ENCODE data around the gene LONP2.
"Not testable (repeated sequence)": the region's sequence is repeated elsewhere in the genome, so short reads cannot be mapped to it uniquely, and the experiment has no call there.

The LONP2 gene

GRCh38 chr16:48235556-48236136 is 8.5 kb upstream of the LONP2 start:
- DNase-seq (ENCODE audit: low read depth, low spot score), result no peak

- DNase-seq (ENCODE audit: low read depth, low spot score), result no peak
These were observed 7.8 kb upstream of the LONP2 start for GRCh38 chr16:48236286-48236685.

- DNase-seq (ENCODE audit: low read depth, low spot score), result not testable (repeated sequence)
These were observed 4.0 kb upstream of the LONP2 start for GRCh38 chr16:48240147-48240546.

GRCh38 chr16:48244863-48245195 is 729 bp downstream of the LONP2 start:
- DNase-seq (ENCODE audit: low read depth, low spot score), result no peak

GRCh38 chr16:48246066-48246465 is 2.0 kb downstream of the LONP2 start:
- no peak for DNase-seq (ENCODE audit: low read depth, low spot score)

GRCh38 chr16:48247311-48247710 is 3.2 kb downstream of the LONP2 start, which contains the start of gene ABCC11:
Gene ABCC11 (minus strand): TSS chr16:48247539. CDS start chr16:48231921, 15,618 bp downstream.
- no peak for DNase-seq (ENCODE audit: low read depth, low spot score)

- no peak for DNase-seq (ENCODE audit: low read depth, low spot score)
These were observed 6.6 kb downstream of the LONP2 start for GRCh38 chr16:48250520-48251278.

GRCh38 chr16:48252013-48252412 is 7.9 kb downstream of the LONP2 start:
- DNase-seq (ENCODE audit: low read depth, low spot score), result no peak

GRCh38 chr16:48256579-48257177 is 12.6 kb downstream of the LONP2 start:
- no peak for DNase-seq (ENCODE audit: low read depth, low spot score)

GRCh38 chr16:48261569-48261968 is 17.5 kb downstream of the LONP2 start:
- DNase-seq (ENCODE audit: low read depth, low spot score), result no peak

- no peak for DNase-seq (ENCODE audit: low read depth, low spot score)
These were observed 18.5 kb downstream of the LONP2 start for GRCh38 chr16:48262631-48263030.

- no peak for DNase-seq (ENCODE audit: low read depth, low spot score)
These were observed 24.9 kb downstream of the LONP2 start for GRCh38 chr16:48269011-48269410.

GRCh38 chr16:48271728-48272127 is 27.6 kb downstream of the LONP2 start:
- DNase-seq (ENCODE audit: low read depth, low spot score), result no peak

GRCh38 chr16:48272837-48273421 is 28.8 kb downstream of the LONP2 start:
- no peak for DNase-seq (ENCODE audit: low read depth, low spot score)

GRCh38 chr16:48274476-48274875 is 30.4 kb downstream of the LONP2 start:
- DNase-seq (ENCODE audit: low read depth, low spot score), result no peak

GRCh38 chr16:48276102-48276501 is 32.0 kb downstream of the LONP2 start:
- DNase-seq (ENCODE audit: low read depth, low spot score), result no peak

- DNase-seq (ENCODE audit: low read depth, low spot score), result no peak
These were observed 33.1 kb downstream of the LONP2 start for GRCh38 chr16:48277158-48277557.

- DNase-seq (ENCODE audit: low read depth, low spot score), result no peak
These were observed 35.1 kb downstream of the LONP2 start for GRCh38 chr16:48279199-48279598.

GRCh38 chr16:48280546-48280945 is 36.4 kb downstream of the LONP2 start:
- no peak for DNase-seq (ENCODE audit: low read depth, low spot score)

GRCh38 chr16:48282636-48283263 is 38.6 kb downstream of the LONP2 start:
- no peak for DNase-seq (ENCODE audit: low read depth, low spot score)

GRCh38 chr16:48284772-48285409 is 40.8 kb downstream of the LONP2 start:
- DNase-seq (ENCODE audit: low read depth, low spot score), result no peak

- DNase-seq (ENCODE audit: low read depth, low spot score), result no peak
These were observed 43.1 kb downstream of the LONP2 start for GRCh38 chr16:48287239-48287638.
